ENCODE measurements around the gene CD40LG. TPM values are rescaled to one million over a fixed set of nuclear protein-coding genes. Genes with fewer than 3 reads are reported as not detected.
A peak's percentile ranks its signal among the peaks of the same experiment; 100 is the strongest.

Gene CD40LG
- total RNA-seq, 1 experiment from 2014 or later: not detected

DNA sequence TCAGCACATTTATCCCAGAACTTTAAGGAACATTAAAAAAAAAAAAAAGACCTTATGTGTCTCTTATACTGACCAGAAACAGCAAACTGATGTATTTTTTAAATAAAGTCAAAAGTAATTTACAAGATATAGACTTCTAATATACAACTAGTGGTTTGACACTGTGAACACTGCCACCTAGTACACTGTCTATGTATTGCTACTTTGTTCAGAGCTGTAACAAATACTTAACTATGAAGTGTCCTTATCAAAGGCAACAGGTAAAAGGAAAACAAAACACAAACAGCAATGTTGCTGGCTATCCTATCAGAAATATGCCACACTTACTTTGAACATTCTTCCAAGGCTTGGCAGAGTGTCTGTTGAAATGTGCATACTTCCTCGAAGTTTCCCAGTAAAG lies 60.4 kb downstream of the CD40LG start:
- Histone ChIP-seq H2AK5ac (ENCODE audit: insufficient read length, low read length) (no peak overlapping the region), H3K79me1 (ENCODE audit: insufficient read depth, low read depth, low read length, poor library complexity, severe bottlenecking) (no peaks in the 10 kb centered on the region), H3K4ac (ENCODE audit: low read depth, low read length) (no peak overlapping the region), H4K20me1 (ENCODE audit: control insufficient read depth, insufficient read depth, insufficient read length) (no peaks in the 10 kb centered on the region), H3K23me2 (ENCODE audit: insufficient read length, low read depth, low read length, poor library complexity, severe bottlenecking) (no peaks in the 10 kb centered on the region), H4K8ac (replicated peaks; ENCODE audit: insufficient read length, low read depth, low read length) (no peak overlapping the region), H2BK120ac (ENCODE audit: low read depth, low read length, poor library complexity, severe bottlenecking) (no peak overlapping the region), H2AFZ (ENCODE audit: low read length) (no peak overlapping the region), H3T11ph (ENCODE audit: low read length) (no peak overlapping the region), H2BK5ac (ENCODE audit: insufficient read length, low read length) (no peak overlapping the region), H4K91ac (ENCODE audit: insufficient read length, low read depth, low read length) (no peak overlapping the region), H3K4me2 (ENCODE audit: insufficient read depth, insufficient read length, low read length) (no peak overlapping the region), H4K5ac (ENCODE audit: insufficient read length, low read depth, low read length) (no peak overlapping the region), H2BK20ac (ENCODE audit: low read depth, low read length, poor library complexity, severe bottlenecking) (no peak overlapping the region), H2BK12ac (ENCODE audit: insufficient read length, low read depth, low read length) (no peak overlapping the region), H2BK15ac (ENCODE audit: low read depth, low read length) (no peak overlapping the region), H3K18ac (ENCODE audit: insufficient read length, low read depth, low read length) (no peak overlapping the region), H3K56ac (ENCODE audit: insufficient read length, low read depth, low read length) (no peak overlapping the region), H3K79me2 (ENCODE audit: insufficient read depth, low read length) (no peaks in the 10 kb centered on the region), H3K4me1 (ENCODE audit: insufficient read depth, low read length) (no peaks in the 10 kb centered on the region), H3K9me3 (ENCODE audit: control insufficient read depth, low read depth, low read length) (peaks cover 15% of the 10 kb centered on the region), H3K27ac (ENCODE audit: insufficient read length, low read depth, low read length) (no peak overlapping the region), H3K14ac (ENCODE audit: insufficient read depth, low read length) (no peak overlapping the region), H3K23ac (ENCODE audit: insufficient read length, low read depth, low read length) (no peak overlapping the region), H3K27me3 (ENCODE audit: insufficient read depth, low read length) (no peaks in the 10 kb centered on the region), H3K9ac (ENCODE audit: extremely low read depth, insufficient read length, low read length) (no peak overlapping the region)
- H3K4me3 Mint-ChIP-seq: no peak overlapping the region
- peaks cover 0 to 3% (median 0%) of the 10 kb centered on the region in 3 experiments; a peak in 1 of 7 replicates for H3K36me3 Mint-ChIP-seq (ENCODE audit: insufficient read depth in 1 of 3, low read depth in 3 of 3)
- TF ChIP-seq, protein P1, sequence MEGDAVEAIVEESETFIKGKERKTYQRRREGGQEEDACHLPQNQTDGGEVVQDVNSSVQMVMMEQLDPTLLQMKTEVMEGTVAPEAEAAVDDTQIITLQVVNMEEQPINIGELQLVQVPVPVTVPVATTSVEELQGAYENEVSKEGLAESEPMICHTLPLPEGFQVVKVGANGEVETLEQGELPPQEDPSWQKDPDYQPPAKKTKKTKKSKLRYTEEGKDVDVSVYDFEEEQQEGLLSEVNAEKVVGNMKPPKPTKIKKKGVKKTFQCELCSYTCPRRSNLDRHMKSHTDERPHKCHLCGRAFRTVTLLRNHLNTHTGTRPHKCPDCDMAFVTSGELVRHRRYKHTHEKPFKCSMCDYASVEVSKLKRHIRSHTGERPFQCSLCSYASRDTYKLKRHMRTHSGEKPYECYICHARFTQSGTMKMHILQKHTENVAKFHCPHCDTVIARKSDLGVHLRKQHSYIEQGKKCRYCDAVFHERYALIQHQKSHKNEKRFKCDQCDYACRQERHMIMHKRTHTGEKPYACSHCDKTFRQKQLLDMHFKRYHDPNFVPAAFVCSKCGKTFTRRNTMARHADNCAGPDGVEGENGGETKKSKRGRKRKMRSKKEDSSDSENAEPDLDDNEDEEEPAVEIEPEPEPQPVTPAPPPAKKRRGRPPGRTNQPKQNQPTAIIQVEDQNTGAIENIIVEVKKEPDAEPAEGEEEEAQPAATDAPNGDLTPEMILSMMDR (conservative IDR thresholded peaks at IDR 0.05): peak; percentile 51; the same call in 2 of the 3 replicates
- whole genome bisulfite sequencing (ENCODE audit: extremely low coverage, insufficient read length, low lambda C conversion rate): no CpG with 5 or more reads among the region's 1 CpG
- no peaks in the 10 kb centered on the region for H3K27me3 Mint-ChIP-seq (ENCODE audit: low read depth)
- H3K9me3 Mint-ChIP-seq: peaks cover 44 to 58% of the 10 kb centered on the region in 2 experiments
- no peak for DNase-seq
- H3K4me1 Mint-ChIP-seq: peaks cover 8 to 10% of the 10 kb centered on the region in 2 experiments
- no peak overlapping the region for H3K27ac Mint-ChIP-seq

Other genes with a start within 250 kb of the CD40LG start
- gene BRS3, start 160.2 kb upstream of the CD40LG start, total RNA-seq (2021): not detected in 2 replicates
- gene HTATSF1, start 150.6 kb upstream of the CD40LG start, total RNA-seq (2021): 49.5 and 51.5 TPM in 2 replicates
- gene VGLL1, start 115.9 kb upstream of the CD40LG start, total RNA-seq (2021): not detected in 2 replicates
- 3.6 and 3.7 TPM in 2 replicates for gene ARHGEF6, start 132.8 kb downstream of the CD40LG start, total RNA-seq (2021)
- 409 and 414 TPM in 2 replicates for gene RBMX, start 232.6 kb downstream of the CD40LG start, total RNA-seq (2021)

Data from H9 (cell line).